NCI-H1105 (cell line): ENCODE data around the gene USP4.
A peak's percentile ranks its signal among the peaks of the same experiment; 100 is the strongest.

Experiments
- DNase-seq: peaks from one replicate; lab custom pipeline; 2025; lab: John Stamatoyannopoulos, UW

USP4 gene

GRCh38 chr3:49295489-49296058 lies 44.3 kb downstream of the USP4 start:
- no peak for DNase-seq

DNA sequence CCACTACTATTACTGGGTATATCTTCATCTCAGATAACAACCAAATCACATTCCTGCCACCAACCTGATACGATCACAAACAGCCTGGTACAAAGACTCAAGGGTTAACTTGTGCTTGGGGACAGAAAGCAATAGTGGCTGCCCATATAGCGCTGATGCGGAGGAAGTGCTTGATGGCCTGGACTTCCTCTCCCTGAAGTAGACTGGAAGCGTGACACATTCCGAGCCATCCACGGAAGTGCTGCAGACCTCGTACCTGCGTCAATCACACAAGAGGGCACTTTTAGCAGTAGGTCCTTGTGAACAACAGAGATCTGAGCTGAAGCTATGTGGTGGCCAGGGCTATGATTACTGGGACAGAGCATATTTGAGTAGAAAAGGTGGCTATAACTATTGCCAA lies 45.5 kb downstream of the USP4 start:
- no peak for DNase-seq

GRCh38 chr3:49283997-49284396 lies 55.9 kb downstream of the USP4 start:
- no peak for DNase-seq

DNA sequence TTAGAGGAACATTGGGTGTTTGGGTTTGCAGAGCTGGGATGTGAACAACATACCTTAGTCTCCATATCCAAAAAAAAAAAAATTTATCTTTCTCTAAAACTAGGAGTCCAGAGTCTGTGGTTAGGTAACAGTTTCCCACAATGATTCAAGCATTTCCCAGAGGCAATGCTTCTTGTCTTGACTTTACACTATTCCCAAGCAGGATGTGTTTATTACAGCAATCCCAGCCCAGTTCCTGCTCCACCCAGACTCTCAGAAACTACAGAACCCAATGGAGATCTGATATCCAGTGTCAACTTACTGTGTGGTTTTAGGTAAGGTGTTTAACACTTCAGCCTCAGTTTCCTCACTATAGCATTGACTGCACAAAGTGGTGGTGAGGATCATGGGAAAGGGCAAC lies 60.5 kb downstream of the USP4 start:
- DNase-seq, result no peak

DNA sequence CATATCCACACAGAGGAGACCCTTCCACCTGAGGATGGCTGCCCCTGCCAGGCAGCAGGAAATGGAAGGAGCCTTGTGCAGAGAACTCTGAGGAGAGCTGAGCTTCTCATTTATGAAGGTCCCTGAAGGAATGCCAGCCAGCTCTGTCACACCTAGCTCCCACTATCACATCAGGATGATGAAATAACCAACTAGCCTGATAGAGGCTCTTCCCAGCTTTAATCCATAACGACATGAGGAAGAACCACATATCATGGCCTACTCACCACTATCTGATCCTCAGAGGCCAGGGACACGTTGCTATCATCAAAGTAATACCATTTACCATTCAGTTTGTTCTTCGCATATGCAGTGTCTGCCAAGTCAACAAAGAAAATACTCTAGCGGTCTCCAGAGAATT lies 61.3 kb downstream of the USP4 start:
- no peak for DNase-seq

GRCh38 chr3:49277383-49277775 lies 62.5 kb downstream of the USP4 start:
- no peak for DNase-seq

GRCh38 chr3:49276475-49277382 lies 63.1 kb downstream of the USP4 start, which contains the start of gene C3orf62:
TSS of gene C3orf62 (minus strand) at chr3:49277232. CDS start at chr3:49276872, 360 bp downstream.
- peak; percentile 57 for DNase-seq

DNA sequence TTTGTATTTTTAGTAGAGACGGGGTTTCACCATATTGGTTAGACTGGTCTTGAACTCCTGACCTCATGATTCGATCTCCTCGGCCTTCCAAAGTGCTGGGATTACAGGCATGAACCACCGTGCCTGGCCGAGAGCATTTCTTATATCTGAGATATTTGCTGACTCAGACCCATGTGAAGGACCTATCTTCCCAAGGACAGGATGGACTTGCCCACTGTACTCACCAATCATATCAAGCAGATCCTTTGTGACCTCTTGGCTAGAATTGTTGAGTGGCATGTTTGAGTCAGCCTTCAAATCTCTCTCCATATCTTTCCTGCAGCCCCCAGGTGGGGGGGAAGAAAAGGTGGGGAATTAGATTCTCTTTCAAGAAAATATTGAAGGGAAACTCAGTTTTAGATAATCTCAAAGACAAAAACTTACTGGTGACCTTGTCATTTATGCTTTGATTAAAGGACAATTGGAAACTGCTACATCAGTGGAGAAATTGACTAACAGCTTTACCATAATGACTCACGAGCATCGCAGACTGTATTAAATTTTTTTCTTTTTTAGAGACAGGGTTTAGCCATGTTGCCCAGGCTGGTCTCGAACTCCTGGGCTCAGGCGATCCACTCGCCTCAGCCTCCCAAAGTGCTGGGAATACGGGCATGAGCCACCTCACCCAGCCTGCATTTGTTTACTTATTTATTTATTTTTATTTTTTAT lies 65.9 kb downstream of the USP4 start:
- DNase-seq, result no peak

- DNase-seq, result no peak
Measured at GRCh38 chr3:49271047-49271446, 68.8 kb downstream of the USP4 start.

DNA sequence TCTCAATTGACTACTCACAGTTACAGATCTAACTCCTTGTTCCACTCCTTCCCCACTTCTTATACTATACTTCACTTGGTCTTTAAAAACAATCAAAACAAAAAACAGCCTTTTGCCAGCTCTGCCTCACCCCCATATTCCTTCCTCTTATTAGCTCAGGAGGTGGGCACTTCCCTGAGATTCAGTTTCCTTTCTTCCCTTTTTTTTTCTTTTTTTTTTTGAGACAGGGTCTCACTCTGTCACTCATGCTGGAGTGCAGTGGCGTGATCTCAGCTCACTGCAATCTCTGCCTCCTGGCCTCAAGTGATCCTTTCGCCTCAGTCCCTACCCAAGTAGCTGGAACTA lies 69.7 kb downstream of the USP4 start:
- no peak for DNase-seq

GRCh38 chr3:49269443-49270155 lies 70.3 kb downstream of the USP4 start:
- DNase-seq, result no peak

GRCh38 chr3:49266410-49267095 lies 73.3 kb downstream of the USP4 start:
- no peak for DNase-seq

GRCh38 chr3:49265661-49266386 lies 74.0 kb downstream of the USP4 start:
- no peak for DNase-seq

DNA sequence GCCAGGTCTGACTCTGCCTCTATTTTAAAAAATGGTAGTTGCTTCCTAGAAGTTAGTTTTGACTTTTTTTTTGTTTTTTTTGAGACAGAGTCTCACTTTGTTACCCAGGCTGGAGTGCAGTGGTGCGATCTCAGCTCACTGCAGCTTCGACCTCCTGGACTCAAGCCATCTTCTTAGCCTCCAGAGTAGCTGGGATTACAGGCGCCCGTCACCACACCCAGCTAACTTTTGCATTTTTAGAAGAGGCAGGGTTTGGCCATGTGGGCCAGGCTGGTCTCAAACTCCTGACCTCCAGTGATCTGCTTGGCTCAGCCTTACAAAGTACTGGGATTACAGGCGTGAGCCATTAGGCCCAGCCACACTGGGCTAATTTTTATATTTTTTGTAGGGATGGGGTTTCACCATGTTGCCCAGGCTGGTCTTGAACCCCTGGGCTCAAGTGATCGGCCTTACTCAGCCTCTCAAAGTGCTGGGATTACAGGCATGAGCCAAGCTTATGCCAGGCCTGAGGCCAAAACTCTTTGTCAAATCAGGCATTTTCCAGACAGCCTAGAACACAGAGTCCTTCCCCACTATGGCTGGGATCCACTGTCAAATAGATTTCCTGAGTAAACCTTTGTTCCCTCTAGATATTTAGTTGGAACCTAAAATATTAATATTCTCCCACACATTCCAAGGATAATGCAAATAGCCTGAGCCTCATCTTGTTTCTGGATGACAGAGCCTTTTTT lies 76.5 kb downstream of the USP4 start:
- no peak for DNase-seq

DNA sequence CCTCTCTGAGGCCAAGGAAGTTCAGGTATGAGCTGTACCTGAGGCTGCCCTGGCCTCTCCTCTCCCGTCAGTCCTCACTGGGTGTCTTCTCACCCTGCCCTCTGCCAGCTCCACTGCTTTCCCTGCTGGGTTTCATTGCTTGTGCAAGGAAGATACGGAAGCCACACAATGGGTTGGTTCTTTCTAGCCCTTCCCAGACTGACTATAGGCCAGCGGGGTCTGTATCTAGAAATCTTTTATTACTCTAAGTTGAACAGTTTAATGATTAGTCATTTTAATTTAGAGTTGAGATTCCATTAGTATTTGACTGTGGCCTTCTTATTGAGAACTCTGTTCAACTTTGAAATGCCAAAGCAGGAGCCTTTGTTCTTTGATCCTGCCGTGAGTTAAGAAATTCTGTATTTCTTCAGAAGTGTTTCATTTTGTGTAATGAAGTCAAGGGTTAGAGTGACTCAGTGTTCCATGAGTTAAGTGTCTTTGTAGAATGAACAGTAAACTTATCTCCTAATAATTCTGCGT lies 79.0 kb downstream of the USP4 start:
- no peak for DNase-seq

GRCh38 chr3:49257187-49257586 lies 82.7 kb downstream of the USP4 start:
- DNase-seq, result no peak

DNA sequence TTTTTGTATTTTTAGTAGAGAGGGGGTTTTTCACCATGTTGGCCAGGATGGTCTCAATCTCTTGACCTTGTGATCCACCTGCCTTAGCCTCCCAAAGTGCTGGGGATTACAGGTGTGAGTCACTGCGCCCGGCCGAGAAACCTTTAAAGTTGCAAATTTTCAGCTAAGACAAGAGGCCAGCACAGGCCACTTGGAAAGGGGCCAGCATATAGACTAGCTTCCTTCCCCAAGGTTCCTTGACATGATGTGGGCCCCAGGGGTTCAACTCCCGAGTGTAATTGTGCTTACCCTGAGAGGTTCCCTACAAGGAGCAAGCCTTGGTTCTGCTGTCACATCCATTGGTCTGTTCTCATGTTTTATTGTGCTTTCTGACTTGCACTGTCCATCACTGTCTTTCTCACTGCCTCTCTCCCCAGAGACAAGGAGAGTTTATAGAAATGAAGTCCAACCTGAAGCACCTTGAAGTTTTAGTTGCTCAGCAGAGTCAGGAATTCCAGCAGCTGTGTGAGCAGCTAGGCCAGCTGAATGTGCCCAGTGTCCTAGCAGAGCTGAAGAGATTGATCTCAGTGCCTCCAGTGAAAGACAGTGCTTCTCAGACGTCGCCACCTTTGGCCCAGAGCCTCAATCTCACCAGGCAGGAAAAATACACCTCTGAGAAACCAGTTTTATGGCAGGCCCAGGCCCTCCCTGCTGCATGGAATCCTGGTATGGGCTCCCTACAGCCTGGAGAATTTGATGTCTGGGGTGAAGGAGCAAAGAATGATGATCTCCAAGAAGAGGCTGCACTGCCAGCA lies 83.9 kb downstream of the USP4 start:
- DNase-seq, result no peak

DNA sequence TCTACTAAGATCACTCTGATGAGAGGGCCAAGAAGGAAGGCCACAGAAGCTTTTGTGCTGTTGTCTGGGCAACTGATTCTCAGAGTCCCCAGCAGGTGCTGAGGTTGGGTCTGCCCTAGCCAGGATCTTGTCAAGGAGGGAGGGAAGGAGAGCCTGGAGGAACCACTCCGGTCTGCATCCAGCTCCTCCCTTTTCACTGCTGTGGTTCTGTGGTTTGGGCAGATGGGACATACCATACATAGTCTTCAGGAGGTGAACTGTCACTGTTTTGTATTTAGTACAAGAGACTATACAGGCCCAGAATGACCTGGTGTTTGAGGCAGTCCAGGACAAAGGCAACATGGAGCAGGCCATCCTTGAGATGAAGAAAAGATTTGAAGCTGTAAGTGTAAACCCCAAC lies 84.7 kb downstream of the USP4 start:
- no peak for DNase-seq

GRCh38 chr3:49253512-49253911 lies 86.3 kb downstream of the USP4 start:
- no peak for DNase-seq
